Medulla oblongata (tissue), 1 donor: ENCODE results near the gene FLAD1.

ENCODE experiments used
- DNase-seq: peaks from one replicate; pipeline ENCODE4 v3.0.0-alpha.2; 2015; ENCODE audit errors: extremely low spot score

Gene FLAD1

GRCh38 chr1:155002464-155003226 lies 19.5 kb downstream of the FLAD1 start, which contains the start of gene ZBTB7B:
TSS of gene ZBTB7B (plus strand) at chr1:155002802. CDS start at chr1:155014661, 11,859 bp downstream.
- no peak for DNase-seq

- no peak for DNase-seq
These were observed 20.2 kb downstream of the FLAD1 start for GRCh38 chr1:155003227-155003765.

GRCh38 chr1:155003766-155004351 lies 20.7 kb downstream of the FLAD1 start:
- peak; percentile 71 for DNase-seq

GRCh38 chr1:155004352-155005075 lies 21.4 kb downstream of the FLAD1 start:
- DNase-seq: no peak

- DNase-seq: peak; percentile 87
These were observed 22.2 kb downstream of the FLAD1 start for GRCh38 chr1:155005076-155006011.

- DNase-seq: peak; percentile 77
These were observed 23.5 kb downstream of the FLAD1 start for GRCh38 chr1:155006601-155007101.

GRCh38 chr1:155007251-155007828 lies 24.2 kb downstream of the FLAD1 start:
- DNase-seq: peak; percentile 65

- DNase-seq: no peak
These were observed 25.1 kb downstream of the FLAD1 start for GRCh38 chr1:155008015-155008941.

- no peak for DNase-seq
These were observed 26.1 kb downstream of the FLAD1 start for GRCh38 chr1:155009221-155009711.

GRCh38 chr1:155009742-155010141 lies 26.6 kb downstream of the FLAD1 start:
- no peak for DNase-seq

- DNase-seq: no peak
These were observed 27.2 kb downstream of the FLAD1 start for GRCh38 chr1:155010211-155010918.

GRCh38 chr1:155011004-155011416 lies 27.9 kb downstream of the FLAD1 start:
- DNase-seq: no peak

GRCh38 chr1:155011437-155012025 lies 28.4 kb downstream of the FLAD1 start:
- peak; percentile 6 for DNase-seq

GRCh38 chr1:155012026-155012546 lies 28.9 kb downstream of the FLAD1 start:
- peak; percentile 83 for DNase-seq

- DNase-seq: no peak
These were observed 29.8 kb downstream of the FLAD1 start for GRCh38 chr1:155012776-155013602.

GRCh38 chr1:155013632-155014031 lies 30.5 kb downstream of the FLAD1 start:
- DNase-seq: no peak
